Thoracic aorta (tissue), 2 donors: ENCODE measurements around the gene TPGS1. TPM values are rescaled to one million over a fixed set of nuclear protein-coding genes. Genes with fewer than 3 reads are reported as not detected.

Experiments
- ATAC-seq: fragments of 150-250 bp; one replicate; pipeline ENCODE4 v1.8.0; 2017; ENCODE audit warnings: low read depth; ENCODE audit not compliant: insufficient number of reproducible peaks, low FRiP score
- DNase-seq: peaks from one replicate; pipeline ENCODE4 v3.0.0-alpha.2; 2020; ENCODE audit warnings: low spot score
- H3K27ac ChIP-seq, 2 donors: fragments of 200-600 bp; sonication (generic); 1 replicate in 1 of 2; 2 replicates in 1 of 2; pipeline ENCODE4 v1.5.1; 2016; ENCODE audit warnings: mild to moderate bottlenecking in 2 of 2, moderate library complexity in 2 of 2
- H3K27me3 ChIP-seq: fragments of 200-600 bp; sonication (generic); replicated peaks from 2 replicates; pipeline ENCODE4 v1.6.0; 2016; ENCODE audit warnings: mild to moderate bottlenecking; ENCODE audit not compliant: insufficient read depth
- H3K36me3 ChIP-seq: fragments of 200-600 bp; sonication (generic); one replicate; pipeline ENCODE4 v1.5.1; 2016
- H3K4me1 ChIP-seq, 2 donors: fragments of 200-600 bp; sonication (generic); 1 replicate in 1 of 2; 2 replicates in 1 of 2; pipeline versions ENCODE4 v1.5.1 to v1.6.0; 2016; ENCODE audit warnings: low read depth in 2 of 2, mild to moderate bottlenecking in 1 of 2; ENCODE audit not compliant: control insufficient read depth in 1 of 2
- H3K4me3 ChIP-seq: fragments of 200-600 bp; sonication (generic); 2 replicates; pipeline ENCODE4 v1.5.1; 2016; ENCODE audit warnings: mild to moderate bottlenecking
- H3K9me3 ChIP-seq: fragments of 200-600 bp; sonication (generic); 2 replicates; pipeline ENCODE4 v1.5.1; 2016
- CTCF ChIP-seq: fragments of 200-600 bp; sonication (generic); IDR thresholded peaks from one replicate; pipeline ENCODE4 v1.5.1; 2019; ENCODE audit warnings: antibody characterized with exemption
- total RNA-seq, 2 donors: library from RNA; depleted of rRNA; stranded (reverse); fragments of >200 nt; gene quantifications; one replicate each; pipeline versions ENCODE4 v1.1.0 to v1.2.3, GENCODE V29; 2016

Gene TPGS1
- total RNA-seq, 2 donors from 2014 or later = 34.1 to 94.1 TPM

GRCh38 chr19:484494-484893, 22.8 kb upstream of the TPGS1 start:
- no peaks in the 10 kb centered on the region for H3K9me3 ChIP-seq
- no peak for TF ChIP-seq CTCF
- H3K27ac ChIP-seq = no peak overlapping the region
- no peak overlapping the region for H3K4me3 ChIP-seq
- no peaks in the 10 kb centered on the region for H3K27me3 ChIP-seq
- no peaks in the 10 kb centered on the region for H3K36me3 ChIP-seq
- ATAC-seq (no peak), DNase-seq (no peak)
- peaks cover 0 to 9% of the 10 kb centered on the region in 2 donors for H3K4me1 ChIP-seq

GRCh38 chr19:485077-485476, 22.2 kb upstream of the TPGS1 start:
- no peak for DNase-seq
- H3K4me3 ChIP-seq = no peak overlapping the region
- H3K36me3 ChIP-seq = no peaks in the 10 kb centered on the region
- H3K27ac ChIP-seq = no peak overlapping the region
- peaks cover 0 to 9% of the 10 kb centered on the region in 2 donors for H3K4me1 ChIP-seq
- H3K27me3 ChIP-seq = no peaks in the 10 kb centered on the region
- no peak for ATAC-seq
- no peaks in the 10 kb centered on the region for H3K9me3 ChIP-seq
- TF ChIP-seq CTCF = no peak

- H3K4me3 ChIP-seq = no peak overlapping the region
- H3K9me3 ChIP-seq = no peaks in the 10 kb centered on the region
- H3K27me3 ChIP-seq = no peaks in the 10 kb centered on the region
- no peak for TF ChIP-seq CTCF
- H3K36me3 ChIP-seq = no peaks in the 10 kb centered on the region
- peaks cover 0 to 8% of the 10 kb centered on the region in 2 donors for H3K4me1 ChIP-seq
- H3K27ac ChIP-seq = no peak overlapping the region
- DNase-seq = no peak
- ATAC-seq = no peak
These were observed 21.6 kb upstream of the TPGS1 start for GRCh38 chr19:485583-486236.

GRCh38 chr19:488505-489417, 18.5 kb upstream of the TPGS1 start:
- Histone ChIP-seq H3K9me3 (no peaks in the 10 kb centered on the region), H3K27me3 (no peaks in the 10 kb centered on the region), H3K4me1 (peaks cover 0 to 8% of the 10 kb centered on the region in 2 donors), H3K36me3 (no peaks in the 10 kb centered on the region), H3K27ac (peak overlapping the region; percentile 69 to 92), H3K4me3 (peak overlapping the region; percentile 91)
- ATAC-seq = peak; percentile 86
- TF ChIP-seq CTCF = no peak
- peak; percentile 73 for DNase-seq
